Hair follicle dermal papilla cell (primary cell): Measurements from ENCODE around the gene OR5C1. TPM values are rescaled to one million over a fixed set of nuclear protein-coding genes. Genes with fewer than 3 reads are reported as not detected.

Experiments used
- total RNA-seq: library from RNA; depleted of rRNA; stranded (reverse); fragments of >200 nt; gene quantifications from 2 replicates; pipeline ENCODE4 v1.2.3, GENCODE V29; 2012

Gene OR5C1
- total RNA-seq, result not detected in 2 replicates

DNA sequence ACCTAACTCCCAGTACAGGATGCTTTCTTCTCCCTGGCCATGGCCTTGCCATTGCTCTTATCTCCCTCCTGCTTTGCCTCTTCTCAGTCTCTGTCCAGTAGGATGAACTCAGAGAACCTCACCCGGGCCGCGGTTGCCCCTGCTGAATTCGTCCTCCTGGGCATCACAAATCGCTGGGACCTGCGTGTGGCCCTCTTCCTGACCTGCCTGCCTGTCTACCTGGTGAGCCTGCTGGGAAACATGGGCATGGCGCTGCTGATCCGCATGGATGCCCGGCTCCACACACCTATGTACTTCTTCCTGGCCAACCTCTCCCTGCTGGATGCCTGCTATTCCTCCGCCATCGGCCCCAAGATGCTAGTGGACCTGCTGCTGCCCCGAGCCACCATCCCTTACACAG, at the start of gene OR5C1:
Gene OR5C1, plus strand, starts transcription at position 103 of the 400 bp plus-strand sequence. Its CDS starts 0 bp downstream, at position 103.

DNA sequence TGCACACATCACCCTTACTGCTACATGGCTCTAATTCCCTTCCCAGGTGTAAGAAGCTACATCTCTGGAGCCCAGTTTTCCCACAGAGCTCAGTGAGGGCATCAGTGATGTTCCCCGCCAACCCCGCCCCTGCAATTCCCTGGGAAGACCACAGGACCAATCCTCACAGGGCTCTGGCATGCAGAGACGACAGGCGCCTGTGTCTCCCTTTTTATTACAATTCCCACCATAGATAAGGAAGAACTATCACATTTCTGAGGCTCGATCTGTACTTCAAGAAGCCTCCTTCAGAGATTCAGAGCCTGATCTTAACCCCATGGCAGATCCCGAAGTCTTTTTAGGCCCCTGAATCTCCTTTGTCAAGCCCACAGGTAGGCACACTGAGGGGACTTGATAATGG, 46.7 kb upstream of the OR5C1 start, which contains the start of gene OR1L6:
Gene OR1L6, plus strand, starts transcription at position 301 of the 400 bp plus-strand sequence. CDS start 7,545 bp downstream, outside the sequence.

DNA sequence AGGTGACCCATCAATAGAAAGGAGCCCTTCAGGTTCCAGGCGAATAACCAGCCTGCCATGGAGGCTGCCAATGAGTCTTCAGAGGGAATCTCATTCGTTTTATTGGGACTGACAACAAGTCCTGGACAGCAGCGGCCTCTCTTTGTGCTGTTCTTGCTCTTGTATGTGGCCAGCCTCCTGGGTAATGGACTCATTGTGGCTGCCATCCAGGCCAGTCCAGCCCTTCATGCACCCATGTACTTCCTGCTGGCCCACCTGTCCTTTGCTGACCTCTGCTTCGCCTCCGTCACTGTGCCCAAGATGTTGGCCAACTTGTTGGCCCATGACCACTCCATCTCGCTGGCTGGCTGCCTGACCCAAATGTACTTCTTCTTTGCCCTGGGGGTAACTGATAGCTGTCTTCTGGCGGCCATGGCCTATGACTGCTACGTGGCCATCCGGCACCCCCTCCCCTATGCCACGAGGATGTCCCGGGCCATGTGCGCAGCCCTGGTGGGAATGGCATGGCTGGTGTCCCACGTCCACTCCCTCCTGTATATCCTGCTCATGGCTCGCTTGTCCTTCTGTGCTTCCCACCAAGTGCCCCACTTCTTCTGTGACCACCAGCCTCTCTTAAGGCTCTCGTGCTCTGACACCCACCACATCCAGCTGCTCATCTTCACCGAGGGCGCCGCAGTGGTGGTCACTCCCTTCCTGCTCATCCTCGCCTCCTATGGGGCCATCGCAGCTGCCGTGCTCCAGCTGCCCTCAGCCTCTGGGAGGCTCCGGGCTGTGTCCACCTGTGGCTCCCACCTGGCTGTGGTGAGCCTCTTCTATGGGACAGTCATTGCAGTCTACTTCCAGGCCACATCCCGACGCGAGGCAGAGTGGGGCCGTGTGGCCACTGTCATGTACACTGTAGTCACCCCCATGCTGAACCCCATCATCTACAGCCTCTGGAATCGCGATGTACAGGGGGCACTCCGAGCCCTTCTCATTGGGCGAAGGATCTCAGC, 11.6 kb downstream of the OR5C1 start, which contains the start of gene OR1K1:
Gene OR1K1, plus strand, starts transcription at position 58 of the 995 bp plus-strand sequence. Its CDS starts 0 bp downstream, at position 58.

Other genes with a start within 250 kb of the OR5C1 start
- gene OR1N2, start 235.8 kb upstream of the OR5C1 start, total RNA-seq, result not detected in 2 replicates
- 0.36 TPM in 1 of 2 replicates, not detected in the other for gene OR1L8, start 205.5 kb upstream of the OR5C1 start, total RNA-seq
- gene OR1Q1, start 174.2 kb upstream of the OR5C1 start, total RNA-seq, result 0.36 and 0.65 TPM in 2 replicates
- not detected in 2 replicates for gene OR1B1, start 131.3 kb upstream of the OR5C1 start, total RNA-seq
- not detected in 2 replicates for gene OR1L1, start 127.2 kb upstream of the OR5C1 start, total RNA-seq
- not detected in 2 replicates for gene OR1L3, start 113.8 kb upstream of the OR5C1 start, total RNA-seq
- not detected in 2 replicates for gene OR1L4, start 64.9 kb upstream of the OR5C1 start, total RNA-seq
- gene OR1L6, start 46.6 kb upstream of the OR5C1 start, total RNA-seq, result not detected in 2 replicates
- gene OR1K1, start 11.2 kb downstream of the OR5C1 start, total RNA-seq, result not detected in 2 replicates
- 36.7 and 39.8 TPM in 2 replicates for gene PDCL, start 39.7 kb downstream of the OR5C1 start, total RNA-seq
- 73.1 and 79.7 TPM in 2 replicates for gene RC3H2, start 116.4 kb downstream of the OR5C1 start, total RNA-seq
- gene ZBTB6, start 124.4 kb downstream of the OR5C1 start, total RNA-seq, result 19.3 and 19.6 TPM in 2 replicates
- 6.0 and 6.7 TPM in 2 replicates for gene ZBTB26, start 142.6 kb downstream of the OR5C1 start, total RNA-seq
- 79.4 and 92.3 TPM in 2 replicates for gene RABGAP1, start 152.1 kb downstream of the OR5C1 start, total RNA-seq
- 0.49 and 1.1 TPM in 2 replicates for gene GPR21, start 244.7 kb downstream of the OR5C1 start, total RNA-seq